Activated CD4-positive, CD25-positive, alpha-beta regulatory T cell treated with anti-CD3 and anti-CD28 coated beads, Interleukin-2, amount 50 U/mL, for 72 hours (primary cell): Measurements from ENCODE around the gene MRPL39.
"Not testable (repeated sequence)": the region's sequence is repeated elsewhere in the genome, so short reads cannot be mapped to it uniquely, and the experiment has no call there.

Experiments
- DNase-seq: peaks from one replicate; pipeline ENCODE4 v3.0.0; 2021

MRPL39 gene

GRCh38 chr21:25607151-25608043, at the start of gene MRPL39:
Gene MRPL39, minus strand, starts transcription at chr21:25607481. Its CDS starts 6 bp downstream, at chr21:25607475.
- peak; percentile 84 for DNase-seq

GRCh38 chr21:25656412-25656811, 49.1 kb upstream of the MRPL39 start:
- no peak for DNase-seq

DNA sequence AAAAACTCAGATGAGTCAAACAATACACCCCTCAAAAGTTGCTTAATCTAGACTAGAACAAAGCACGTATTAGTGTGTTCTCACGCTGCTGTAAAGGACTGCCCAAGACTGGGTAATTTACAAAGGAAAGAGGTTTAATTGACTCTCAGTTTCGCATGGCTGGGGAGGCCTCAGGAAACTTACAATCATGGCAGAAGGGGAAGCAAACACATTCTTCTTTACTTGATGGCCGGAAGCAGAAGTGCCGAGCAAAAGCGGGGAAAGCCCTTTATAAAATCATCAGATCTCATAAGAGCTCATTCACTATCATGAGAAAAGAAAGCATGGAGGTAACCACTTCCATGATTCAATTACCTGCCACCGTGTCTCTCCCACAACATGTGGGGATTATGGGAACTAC, 41.9 kb upstream of the MRPL39 start:
- DNase-seq: no peak

DNA sequence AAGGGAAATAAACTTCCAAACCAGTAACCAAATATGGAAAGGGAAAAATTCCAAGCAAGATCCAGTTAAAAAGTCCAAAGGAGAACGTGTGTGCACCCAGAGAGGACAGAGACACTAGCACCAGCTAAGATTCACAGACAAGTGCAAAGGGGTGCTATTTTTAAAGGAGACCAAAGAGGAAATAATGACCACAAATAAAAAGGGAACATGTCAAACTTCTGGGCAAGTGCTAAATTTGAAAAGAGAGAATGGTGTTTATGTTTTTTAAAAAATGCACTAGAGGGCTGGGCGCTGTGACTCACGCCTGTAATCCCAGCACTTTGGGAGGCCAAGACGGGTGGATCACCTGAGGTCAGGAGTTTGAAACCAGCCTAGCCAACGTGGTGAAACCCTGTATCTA, 40.4 kb upstream of the MRPL39 start:
- DNase-seq: no peak

- no peak for DNase-seq
These were observed 39.2 kb upstream of the MRPL39 start for GRCh38 chr21:25646474-25646873.

DNA sequence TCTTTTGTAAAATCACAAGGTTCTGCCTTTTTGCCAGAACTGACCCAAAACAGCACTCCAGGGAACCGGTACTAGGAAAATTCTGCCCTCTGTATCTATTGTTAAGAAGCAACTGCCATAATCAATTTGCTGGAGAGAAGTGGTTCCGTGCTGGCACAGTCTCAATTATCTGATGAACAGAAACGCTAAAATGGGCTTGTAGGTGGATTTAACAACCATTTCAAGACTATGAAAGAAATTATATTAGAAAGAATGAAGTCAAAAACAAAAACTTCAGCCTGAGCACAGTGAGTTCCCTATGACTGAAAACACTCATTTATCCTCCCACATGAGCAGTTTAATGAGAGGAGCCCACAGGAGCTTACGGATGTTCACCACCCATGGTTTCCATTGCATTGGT, 36.2 kb upstream of the MRPL39 start:
- no peak for DNase-seq

DNA sequence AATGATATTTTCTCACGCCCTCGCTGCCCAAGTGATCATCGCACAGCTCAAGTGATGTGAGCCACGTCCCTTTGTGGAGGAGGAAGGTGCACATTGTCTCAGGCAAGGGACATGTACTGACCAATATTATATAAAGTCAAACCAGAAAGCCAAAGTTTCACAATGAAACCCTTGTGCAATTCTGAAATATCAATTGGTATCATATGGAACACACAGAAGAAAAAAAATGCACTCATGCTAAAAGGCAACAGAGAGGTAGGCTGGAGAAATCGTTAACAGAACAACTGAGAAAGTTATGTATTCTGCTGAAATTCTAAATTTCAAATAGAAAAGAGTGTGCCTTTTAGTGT, 33.6 kb upstream of the MRPL39 start:
- no peak for DNase-seq

- DNase-seq: no peak
These were observed 33.1 kb upstream of the MRPL39 start for GRCh38 chr21:25640202-25640942.

- peak; percentile 37 for DNase-seq
These were observed 32.4 kb upstream of the MRPL39 start for GRCh38 chr21:25639551-25640201.

- DNase-seq: peak; percentile 32
These were observed 31.6 kb upstream of the MRPL39 start, which contains the start of gene JAM2 for GRCh38 chr21:25638660-25639550. Gene JAM2, plus strand, starts transcription at chr21:25639258. Its CDS starts 564 bp downstream, at chr21:25639822.

DNA sequence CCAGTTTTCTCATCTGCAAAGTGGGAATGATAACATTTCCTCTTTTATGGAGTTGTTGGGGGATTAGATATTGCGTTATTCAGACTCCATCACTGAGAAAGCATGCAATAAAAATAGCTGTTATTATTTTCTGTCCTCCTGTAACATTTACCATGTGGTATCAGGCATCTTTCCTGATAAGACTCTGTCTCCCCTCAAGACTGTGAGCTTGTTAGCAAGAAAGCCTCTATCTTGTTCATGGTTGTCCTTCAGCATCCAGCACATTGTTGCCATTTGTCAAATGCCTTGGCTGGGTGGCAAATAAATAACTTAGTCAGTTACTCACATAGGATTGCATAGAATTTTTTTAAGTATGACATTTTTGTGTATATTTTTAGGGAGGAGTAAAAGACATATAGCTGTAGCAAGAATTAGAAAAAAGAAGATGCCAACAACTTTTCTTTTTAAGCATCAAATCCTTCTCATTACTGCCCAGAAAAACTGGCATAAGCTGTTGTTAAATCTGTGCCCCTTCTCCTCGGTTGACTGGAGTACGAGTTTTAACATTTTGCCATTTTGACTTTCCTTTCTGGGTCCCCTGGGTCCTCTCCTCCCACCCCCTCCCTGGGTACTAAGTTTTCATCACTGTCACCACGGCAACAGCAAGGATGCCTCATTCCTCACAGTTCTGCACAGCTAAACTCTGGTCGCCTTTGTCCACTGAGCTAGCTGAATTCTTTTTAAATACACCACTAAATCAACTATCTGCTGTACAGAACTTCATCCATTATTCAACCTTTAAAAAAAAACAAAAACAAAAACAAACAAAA, 30.8 kb upstream of the MRPL39 start:
- DNase-seq: no peak

- no peak for DNase-seq
These were observed 29.4 kb upstream of the MRPL39 start for GRCh38 chr21:25636727-25637126.

DNA sequence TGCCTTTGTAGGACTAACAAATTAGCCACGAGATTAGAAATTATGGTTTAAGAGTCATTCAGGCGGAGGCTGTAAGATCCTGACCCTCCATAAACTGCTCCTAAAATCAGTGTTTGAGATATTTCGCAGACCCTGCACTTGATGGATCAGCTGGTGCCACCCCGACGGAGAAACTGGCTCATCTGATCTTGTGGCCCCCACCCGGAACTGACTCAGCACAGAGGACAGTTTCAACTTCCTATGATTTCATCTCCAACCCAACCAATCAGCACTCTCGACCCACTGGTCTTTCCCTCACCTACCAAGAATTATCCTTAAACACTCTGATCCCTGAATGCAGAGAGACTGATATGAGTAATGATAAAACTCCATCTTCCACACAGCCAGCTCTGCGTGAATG, 28.0 kb upstream of the MRPL39 start:
- no peak for DNase-seq

GRCh38 chr21:25632296-25632695, 25.0 kb upstream of the MRPL39 start:
- DNase-seq: no peak

DNA sequence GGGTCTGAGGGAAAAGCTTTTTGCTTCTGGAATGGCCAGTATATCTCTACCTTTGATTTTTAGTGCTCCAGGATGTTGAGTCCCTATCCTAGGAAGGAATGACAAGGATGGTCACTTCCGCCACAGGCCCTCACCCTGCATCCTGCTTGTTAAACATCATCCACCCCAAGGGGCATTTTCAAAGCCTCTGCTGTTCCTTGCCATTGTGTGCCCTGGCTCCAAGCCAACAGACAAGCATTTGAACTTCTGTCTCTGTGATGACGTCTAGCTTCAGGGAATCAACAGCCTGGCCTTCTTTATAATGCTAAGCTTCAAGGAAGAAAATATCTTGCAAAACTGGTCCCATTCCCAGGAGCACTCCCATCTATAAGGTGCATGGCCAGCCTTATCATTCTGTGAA, 19.5 kb upstream of the MRPL39 start:
- no peak for DNase-seq

GRCh38 chr21:25625776-25626555, 18.7 kb upstream of the MRPL39 start:
- not testable (repeated sequence) for DNase-seq

DNA sequence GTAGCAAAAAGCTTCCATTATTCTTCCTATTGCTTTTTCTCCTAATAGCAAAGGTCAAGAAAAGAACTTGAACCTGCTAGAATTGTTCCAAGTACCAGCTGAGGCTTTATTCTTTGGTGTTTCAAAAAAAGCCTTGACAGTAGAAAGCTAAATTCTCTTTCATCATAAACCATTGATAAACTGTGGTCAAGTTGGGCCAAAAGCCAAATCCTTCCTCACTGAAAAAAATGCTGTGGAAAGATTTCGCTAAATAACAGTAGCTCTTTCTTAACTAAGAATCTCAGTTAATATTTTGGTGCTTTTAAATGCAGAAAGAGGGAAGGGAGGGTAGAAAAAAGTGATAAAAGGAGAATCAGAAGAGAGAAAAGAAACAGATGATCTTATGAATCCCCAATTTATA, 17.8 kb upstream of the MRPL39 start:
- no peak for DNase-seq

DNA sequence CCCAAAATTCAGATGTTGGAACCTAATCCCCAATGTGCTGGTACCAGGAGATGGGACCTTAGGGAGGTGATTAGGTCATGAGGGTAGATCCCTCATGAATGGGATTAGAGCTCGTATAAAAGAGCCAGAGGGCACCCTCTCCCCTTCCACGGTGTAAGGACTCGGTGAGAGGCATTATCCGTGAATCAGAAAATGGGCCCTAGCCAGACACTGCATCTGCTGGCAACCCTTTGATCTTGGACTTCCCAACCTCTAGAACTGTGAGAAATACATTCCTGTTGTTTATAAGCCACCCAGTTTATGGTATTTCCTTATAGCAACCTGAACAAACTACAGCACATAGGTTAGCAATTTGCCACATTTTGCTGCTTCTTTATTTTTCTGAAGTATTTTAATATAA, 17.2 kb upstream of the MRPL39 start:
- DNase-seq: no peak

DNA sequence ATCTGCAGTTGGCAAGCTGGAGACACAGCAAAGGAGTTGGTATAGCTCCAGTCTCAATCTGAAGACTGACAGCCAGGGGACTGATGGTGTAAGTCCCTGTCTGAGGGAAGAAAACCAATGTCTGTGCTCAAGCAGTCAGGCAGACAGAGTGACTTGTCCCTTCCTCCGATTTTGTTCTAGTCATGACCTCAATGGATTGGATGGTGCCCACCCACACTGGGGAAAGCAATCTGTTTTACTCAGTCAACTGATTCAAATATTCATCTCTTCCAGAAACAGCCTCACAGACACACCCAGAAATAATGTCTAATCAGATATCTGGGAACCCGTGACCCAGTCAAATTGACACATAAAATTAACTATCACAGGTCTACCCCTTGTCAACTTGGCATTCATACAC, 11.9 kb upstream of the MRPL39 start:
- no peak for DNase-seq

GRCh38 chr21:25615880-25616279, 8.6 kb upstream of the MRPL39 start:
- no peak for DNase-seq

DNA sequence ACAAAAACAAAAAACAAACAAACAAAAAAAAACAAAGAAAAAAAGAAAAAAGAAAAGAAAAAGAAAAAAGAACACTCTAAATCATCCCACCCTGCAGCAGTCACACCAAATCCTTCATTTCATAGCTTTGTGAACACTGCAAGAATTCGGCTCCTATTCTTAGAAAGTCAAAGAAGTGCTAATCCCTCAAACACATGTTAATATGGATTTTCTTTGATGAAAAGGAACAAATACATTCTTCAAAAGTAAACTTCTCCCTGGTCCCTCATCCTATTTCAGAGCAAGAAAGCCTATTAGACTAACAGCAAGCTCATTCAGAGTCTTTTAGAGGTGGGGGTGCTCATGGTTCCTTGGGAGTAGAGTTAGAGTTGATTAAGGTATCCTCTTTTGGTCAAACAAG, 7.2 kb upstream of the MRPL39 start:
- DNase-seq: no peak
